Measurements from ENCODE around the gene FAM110C.
"Not testable (repeated sequence)": the region's sequence is repeated elsewhere in the genome, so short reads cannot be mapped to it uniquely, and the experiment has no call there.

The FAM110C gene

GRCh38 chr2:42788-43187 lies 3.5 kb downstream of the FAM110C start:
- DNase-seq, result no peak

GRCh38 chr2:40465-40864 lies 5.8 kb downstream of the FAM110C start:
- no peak for DNase-seq

GRCh38 chr2:38155-38554 lies 8.2 kb downstream of the FAM110C start:
- DNase-seq, result no peak

- no peak for DNase-seq
Observed at GRCh38 chr2:36318-36717, 10.0 kb downstream of the FAM110C start.

GRCh38 chr2:35852-36251 lies 10.5 kb downstream of the FAM110C start:
- no peak for DNase-seq

- no peak for DNase-seq
Observed at GRCh38 chr2:33620-34019, 12.7 kb downstream of the FAM110C start.

- DNase-seq, result no peak
Observed at GRCh38 chr2:32068-32467, 14.2 kb downstream of the FAM110C start.

- DNase-seq, result no peak
Observed at GRCh38 chr2:29253-29652, 17.1 kb downstream of the FAM110C start.

GRCh38 chr2:28406-28975 lies 17.8 kb downstream of the FAM110C start:
- no peak for DNase-seq

GRCh38 chr2:26891-27290 lies 19.4 kb downstream of the FAM110C start:
- no peak for DNase-seq

- no peak for DNase-seq
Observed at GRCh38 chr2:25543-25942, 20.8 kb downstream of the FAM110C start.

- DNase-seq, result not testable (repeated sequence)
Observed at GRCh38 chr2:24591-24990, 21.7 kb downstream of the FAM110C start.

GRCh38 chr2:24107-24506 lies 22.2 kb downstream of the FAM110C start:
- no peak for DNase-seq

- no peak for DNase-seq
Observed at GRCh38 chr2:23283-23682, 23.0 kb downstream of the FAM110C start.

- DNase-seq, result not testable (repeated sequence)
Observed at GRCh38 chr2:22244-22643, 24.1 kb downstream of the FAM110C start.

GRCh38 chr2:20259-20658 lies 26.0 kb downstream of the FAM110C start:
- not testable (repeated sequence) for DNase-seq

- no peak for DNase-seq
Observed at GRCh38 chr2:19505-19904, 26.8 kb downstream of the FAM110C start.

GRCh38 chr2:18402-19271 lies 27.7 kb downstream of the FAM110C start:
- DNase-seq, result no peak

- not testable (repeated sequence) for DNase-seq
Observed at GRCh38 chr2:15916-16315, 30.4 kb downstream of the FAM110C start.

- DNase-seq, result peak; percentile 45
Observed at GRCh38 chr2:11248-11941, 34.9 kb downstream of the FAM110C start.

GRCh38 chr2:10222-10875 lies 36.0 kb downstream of the FAM110C start:
- DNase-seq, result no peak
